ENCODE results near the gene BLOC1S5.

BLOC1S5 gene

GRCh38 chr6:8063761-8064637, at the start of gene BLOC1S5:
TSS of gene BLOC1S5 (minus strand) at chr6:8064389. CDS start at chr6:8064376, 13 bp downstream.
- DNase-seq, result peak; percentile 100

GRCh38 chr6:8113131-8113654, 49.0 kb upstream of the BLOC1S5 start:
- DNase-seq, result no peak

GRCh38 chr6:8110725-8111124, 46.5 kb upstream of the BLOC1S5 start:
- DNase-seq, result no peak

- DNase-seq, result no peak
These were observed 46.0 kb upstream of the BLOC1S5 start for GRCh38 chr6:8110117-8110721.

GRCh38 chr6:8108759-8109539, 44.8 kb upstream of the BLOC1S5 start:
- no peak for DNase-seq

GRCh38 chr6:8108031-8108660, 44.0 kb upstream of the BLOC1S5 start:
- peak; percentile 27 for DNase-seq

- no peak for DNase-seq
These were observed 41.6 kb upstream of the BLOC1S5 start for GRCh38 chr6:8105791-8106190.

- DNase-seq, result no peak
These were observed 39.5 kb upstream of the BLOC1S5 start for GRCh38 chr6:8103726-8104125.

- peak; percentile 99 for DNase-seq
These were observed 38.2 kb upstream of the BLOC1S5 start, which contains the start of gene EEF1E1 for GRCh38 chr6:8102122-8102958. TSS of gene EEF1E1 (minus strand) at chr6:8102548. CDS start at chr6:8102521, 27 bp downstream.

- peak; percentile 29 for DNase-seq
These were observed 36.1 kb upstream of the BLOC1S5 start for GRCh38 chr6:8100159-8100854.

GRCh38 chr6:8090650-8091049, 26.5 kb upstream of the BLOC1S5 start:
- no peak for DNase-seq

GRCh38 chr6:8088886-8089285, 24.7 kb upstream of the BLOC1S5 start:
- no peak for DNase-seq

GRCh38 chr6:8087870-8088754, 23.9 kb upstream of the BLOC1S5 start:
- DNase-seq, result no peak

- DNase-seq, result no peak
These were observed 22.6 kb upstream of the BLOC1S5 start for GRCh38 chr6:8086755-8087306.

GRCh38 chr6:8085053-8085511, 20.9 kb upstream of the BLOC1S5 start:
- no peak for DNase-seq

GRCh38 chr6:8084586-8084985, 20.4 kb upstream of the BLOC1S5 start:
- DNase-seq, result no peak

GRCh38 chr6:8082954-8083858, 19.0 kb upstream of the BLOC1S5 start:
- peak; percentile 33 for DNase-seq

- no peak for DNase-seq
These were observed 18.4 kb upstream of the BLOC1S5 start for GRCh38 chr6:8082572-8082953.
